ENCODE results near the gene MYBPC2.

MYBPC2 gene

GRCh38 chr19:50412419-50412818 lies 20.3 kb upstream of the MYBPC2 start:
- no peak for DNase-seq

GRCh38 chr19:50413096-50413495 lies 19.6 kb upstream of the MYBPC2 start:
- DNase-seq = no peak

- no peak for DNase-seq
Measured at GRCh38 chr19:50413531-50413930, 19.2 kb upstream of the MYBPC2 start.

GRCh38 chr19:50414864-50415660 lies 17.6 kb upstream of the MYBPC2 start:
- DNase-seq = peak; percentile 51

GRCh38 chr19:50415661-50416033 lies 17.0 kb upstream of the MYBPC2 start:
- no peak for DNase-seq

DNA sequence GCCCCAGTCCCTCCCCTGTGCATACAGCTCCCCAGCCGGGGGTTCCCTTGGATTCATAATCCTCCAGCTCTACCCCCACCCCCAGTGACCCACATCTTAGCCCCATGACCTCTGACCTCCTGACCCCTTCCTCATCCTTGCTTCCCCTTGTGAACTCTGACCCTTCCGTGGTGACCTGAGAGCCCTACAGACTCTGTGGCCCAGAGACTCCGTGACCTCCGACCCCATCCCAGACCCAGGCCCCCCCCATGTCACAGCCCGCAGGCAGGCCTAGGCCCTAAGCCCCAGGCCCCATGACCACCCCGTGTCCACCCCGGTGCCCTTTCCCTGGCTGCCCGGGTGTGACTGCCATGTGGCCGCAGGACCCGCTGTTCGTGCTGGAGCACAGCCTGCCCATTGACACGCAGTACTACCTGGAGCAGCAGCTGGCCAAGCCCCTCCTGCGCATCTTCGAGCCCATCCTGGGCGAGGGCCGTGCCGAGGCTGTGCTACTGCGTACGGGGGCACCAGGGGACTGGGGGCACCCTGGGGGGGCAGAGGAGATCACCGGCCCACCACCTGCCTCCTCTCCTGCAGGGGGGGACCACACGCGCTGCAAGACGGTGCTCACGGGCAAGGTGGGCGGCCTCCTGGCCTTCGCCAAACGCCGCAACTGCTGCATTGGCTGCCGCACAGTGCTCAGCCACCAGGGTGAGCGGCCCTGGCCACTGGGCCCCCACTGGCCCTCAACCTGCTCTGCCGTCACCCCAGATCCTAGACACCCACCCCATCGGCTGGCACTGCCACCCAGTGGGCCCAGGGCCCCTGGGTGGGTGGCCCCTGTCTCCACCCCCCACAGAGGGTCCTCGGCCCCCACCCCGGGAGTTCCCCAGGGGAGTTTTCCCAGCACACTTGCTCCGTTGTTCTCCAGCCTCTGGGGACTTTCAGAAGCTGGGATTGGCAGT lies 16.4 kb upstream of the MYBPC2 start:
- no peak for DNase-seq

- no peak for DNase-seq
Measured at GRCh38 chr19:50417111-50418081, 15.3 kb upstream of the MYBPC2 start.

DNA sequence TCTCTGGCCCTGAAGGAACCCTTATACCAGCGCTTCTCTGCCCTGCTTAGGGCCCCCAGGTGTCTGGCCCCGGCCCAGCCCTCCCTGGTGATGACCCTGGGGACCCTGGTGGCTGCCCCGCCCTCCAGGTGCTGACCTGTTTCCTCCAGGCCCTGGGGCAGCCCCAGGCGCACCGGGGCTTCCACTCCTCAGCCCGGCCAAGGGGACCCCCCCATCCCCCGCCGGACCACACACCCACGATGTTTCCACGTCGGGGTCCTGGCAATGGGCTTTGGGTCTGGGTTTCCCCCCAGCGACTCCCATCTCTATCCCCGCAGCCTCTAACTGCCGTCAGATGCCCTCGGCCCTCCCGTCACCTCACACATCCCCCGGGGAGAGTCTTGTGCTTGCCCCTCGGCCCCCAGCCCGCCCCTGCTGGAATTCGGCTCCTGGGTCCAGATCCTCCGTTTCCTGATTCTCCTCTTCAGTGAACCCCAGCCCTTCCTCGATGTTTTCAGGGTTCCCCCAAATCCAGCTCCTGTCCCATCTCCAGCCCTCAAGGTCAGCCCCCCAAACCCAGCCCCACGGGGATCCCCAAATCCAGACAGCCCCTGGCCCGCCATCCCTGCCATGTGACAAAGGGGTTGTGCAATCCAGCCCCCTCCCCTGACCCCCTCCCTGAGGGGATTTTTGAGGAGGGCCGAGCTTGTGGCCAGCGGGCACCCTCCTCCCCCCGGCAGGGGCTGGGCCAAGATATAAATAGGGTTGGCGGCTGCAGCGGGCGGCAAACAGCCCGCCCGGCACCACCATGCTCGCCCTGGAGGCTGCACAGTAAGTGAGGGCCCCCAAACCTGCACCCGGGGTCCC lies 14.3 kb upstream of the MYBPC2 start, which contains the start of gene SPIB:
Gene SPIB, plus strand, starts transcription at position 763 of the 846 bp plus-strand sequence. Its CDS starts 25 bp downstream, at position 788.
- DNase-seq = no peak

DNA sequence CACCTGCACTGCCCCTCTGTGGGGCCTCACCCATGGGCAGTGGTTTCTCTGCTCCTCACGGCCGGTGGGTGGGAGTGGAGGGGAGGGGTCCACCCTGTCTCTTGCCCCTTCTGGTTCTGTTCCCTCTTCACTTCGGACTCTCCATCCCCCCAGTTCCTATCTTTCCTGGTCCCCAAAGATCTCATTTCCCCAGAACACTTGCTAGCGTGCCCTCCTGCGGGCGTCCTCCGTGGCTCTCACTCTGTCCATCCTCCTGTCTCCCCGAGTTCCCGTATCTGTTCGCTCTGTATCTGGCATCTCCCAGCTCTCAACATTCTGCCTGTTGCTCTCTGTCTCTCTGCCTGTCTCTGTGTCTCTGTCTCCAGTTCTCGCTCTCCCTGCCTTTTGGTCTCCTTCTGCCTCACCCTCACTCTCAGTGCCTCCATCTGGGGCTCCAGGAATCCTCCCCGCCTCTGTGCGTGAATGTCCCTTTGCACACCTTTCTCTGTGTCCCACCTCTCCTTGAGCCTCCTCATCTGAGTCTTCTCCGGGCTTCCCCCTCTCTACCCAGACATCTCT lies 13.6 kb upstream of the MYBPC2 start:
- DNase-seq = no peak

GRCh38 chr19:50419580-50420035 lies 13.1 kb upstream of the MYBPC2 start:
- no peak for DNase-seq

- no peak for DNase-seq
Measured at GRCh38 chr19:50420127-50420526, 12.6 kb upstream of the MYBPC2 start.

GRCh38 chr19:50420808-50421207 lies 11.9 kb upstream of the MYBPC2 start:
- no peak for DNase-seq

GRCh38 chr19:50422397-50423278 lies 10.1 kb upstream of the MYBPC2 start:
- DNase-seq = no peak

GRCh38 chr19:50423279-50424113 lies 9.2 kb upstream of the MYBPC2 start:
- DNase-seq = no peak

DNA sequence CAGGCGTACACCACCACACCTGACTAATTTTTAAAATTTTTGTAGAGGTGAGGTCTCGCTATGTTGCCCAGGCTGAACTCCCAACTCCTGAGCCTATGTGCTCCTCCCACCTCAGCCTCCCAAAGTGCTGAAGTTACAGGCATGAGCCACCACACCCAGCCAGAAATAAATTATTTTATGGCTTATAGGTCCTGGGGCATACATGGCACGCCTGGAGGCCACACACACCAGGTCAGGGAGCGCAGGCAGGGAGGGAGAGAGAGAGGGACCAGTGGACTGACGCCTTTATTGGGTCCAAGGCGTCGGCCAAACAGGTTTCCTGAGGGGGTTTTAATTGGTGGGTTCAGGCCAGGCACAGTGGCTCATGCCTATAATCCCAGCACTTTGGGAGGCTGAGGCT lies 7.1 kb upstream of the MYBPC2 start:
- DNase-seq = no peak

- DNase-seq = no peak
Measured at GRCh38 chr19:50427318-50427925, 5.3 kb upstream of the MYBPC2 start.

- peak; percentile 58 for DNase-seq
Measured at GRCh38 chr19:50427997-50428425, 4.7 kb upstream of the MYBPC2 start.

- DNase-seq = no peak
Measured at GRCh38 chr19:50428772-50429463, 3.8 kb upstream of the MYBPC2 start.
